ENCODE data around the gene YPEL4. TPM values are rescaled to one million over a fixed set of nuclear protein-coding genes. Genes with fewer than 3 reads are reported as not detected.

Gene YPEL4
- total RNA-seq, 1 experiment from 2014 or later, result not detected

Other genes with a start within 250 kb of the YPEL4 start
- 73.1 and 84.3 TPM in 2 replicates for gene SLC43A3, start 222.8 kb downstream of the YPEL4 start, total RNA-seq (2014; rRNA removed; shearing (Covaris generic); ENCODE audit: low replicate concordance)
- gene RTN4RL2, start 189.4 kb downstream of the YPEL4 start, total RNA-seq (2014; rRNA removed; shearing (Covaris generic); ENCODE audit: low replicate concordance), result 0.03 and 1.6 TPM in 2 replicates
- 3.2 and 4.0 TPM in 2 replicates for gene SLC43A1, start 134.2 kb downstream of the YPEL4 start, total RNA-seq (2014; rRNA removed; shearing (Covaris generic); ENCODE audit: low replicate concordance)
- 99.6 and 106 TPM in 2 replicates for gene TIMM10, start 119.2 kb downstream of the YPEL4 start, total RNA-seq (2014; rRNA removed; shearing (Covaris generic); ENCODE audit: low replicate concordance)
- not detected in 2 replicates for gene SMTNL1, start 112.3 kb downstream of the YPEL4 start, total RNA-seq (2014; rRNA removed; shearing (Covaris generic); ENCODE audit: low replicate concordance)
- 14.7 and 17.2 TPM in 2 replicates for gene UBE2L6, start 82.2 kb downstream of the YPEL4 start, total RNA-seq (2014; rRNA removed; shearing (Covaris generic); ENCODE audit: low replicate concordance)
- 0.22 and 0.26 TPM in 2 replicates for gene SERPING1, start 52.2 kb downstream of the YPEL4 start, total RNA-seq (2014; rRNA removed; shearing (Covaris generic); ENCODE audit: low replicate concordance)
- 16.8 and 27.4 TPM in 2 replicates for gene CLP1, start 7.8 kb upstream of the YPEL4 start, total RNA-seq (2014; rRNA removed; shearing (Covaris generic); ENCODE audit: low replicate concordance)
- 30.5 and 33.3 TPM in 2 replicates for gene ZDHHC5, start 18.2 kb upstream of the YPEL4 start, total RNA-seq (2014; rRNA removed; shearing (Covaris generic); ENCODE audit: low replicate concordance)
- 22.0 and 44.8 TPM in 2 replicates for gene MED19, start 62.3 kb upstream of the YPEL4 start, total RNA-seq (2014; rRNA removed; shearing (Covaris generic); ENCODE audit: low replicate concordance)
- gene TMX2, start 62.7 kb upstream of the YPEL4 start, total RNA-seq (2014; rRNA removed; shearing (Covaris generic); ENCODE audit: low replicate concordance), result 139 and 143 TPM in 2 replicates
- gene SELENOH, start 91.6 kb upstream of the YPEL4 start, total RNA-seq (2014; rRNA removed; shearing (Covaris generic); ENCODE audit: low replicate concordance), result 147 and 154 TPM in 2 replicates
- gene BTBD18, start 101.9 kb upstream of the YPEL4 start, total RNA-seq (2014; rRNA removed; shearing (Covaris generic); ENCODE audit: low replicate concordance), result not detected in 2 replicates
- 25.9 and 26.6 TPM in 2 replicates for gene CTNND1, start 111.9 kb upstream of the YPEL4 start, total RNA-seq (2014; rRNA removed; shearing (Covaris generic); ENCODE audit: low replicate concordance)